DMS79 treated with DMSO at 0.1 percent for 48 hours (cell line): ENCODE data around the gene DNASE2B.

Experiments
- DNase-seq: peaks from one replicate; lab custom pipeline; 2025; lab: John Stamatoyannopoulos, UW

DNASE2B gene

GRCh38 chr1:84452436-84452835, 54.2 kb downstream of the DNASE2B start:
- no peak for DNase-seq

- DNase-seq: no peak
These were observed 63.8 kb downstream of the DNASE2B start for GRCh38 chr1:84462118-84462517.
